NT2/D1 (cell line): ENCODE results near the gene PGGHG.

ENCODE experiments used
- YY1 ChIP-seq: IDR thresholded peaks from 2 replicates; pipeline ENCODE4 v1.6.1; 2011; ENCODE audit not compliant: insufficient read length, insufficient read depth
- ZNF274 ChIP-seq: IDR thresholded peaks from 2 replicates; pipeline ENCODE4 v1.6.1; 2011; ENCODE audit warnings: mild to moderate bottlenecking, low read depth, low read length

GRCh38 chr11:250740-251299, 38.1 kb upstream of the PGGHG start:
- TF ChIP-seq YY1 (no peak), ZNF274 (no peak)
